Neural crest cell (in vitro differentiated cells): ENCODE data around the gene FNDC11. TPM values are rescaled to one million over a fixed set of nuclear protein-coding genes. Genes with fewer than 3 reads are reported as not detected.

Experiments used
- DNase-seq: peaks from one replicate; pipeline ENCODE4 v3.0.0; 2021; ENCODE audit warnings: low read depth, mixed read lengths, low spot score
- H3K27ac Mint-ChIP-seq: one replicate; pipeline ENCODE4 v1.8.0; 2021; ENCODE audit warnings: mild to moderate bottlenecking, mixed read lengths; ENCODE audit not compliant: unreplicated experiment
- H3K27me3 Mint-ChIP-seq: 2 replicates; pipeline ENCODE4 v1.8.0; 2021; ENCODE audit warnings: low read depth, mild to moderate bottlenecking, mixed read lengths
- H3K36me3 Mint-ChIP-seq: 2 replicates; pipeline ENCODE4 v1.8.0; 2021; ENCODE audit warnings: low read depth, mild to moderate bottlenecking, mixed read lengths
- H3K4me1 Mint-ChIP-seq: 2 replicates; pipeline ENCODE4 v1.8.0; 2021; ENCODE audit warnings: mixed read lengths
- H3K4me3 Mint-ChIP-seq: one replicate; pipeline ENCODE4 v1.8.0; 2021; ENCODE audit warnings: mild to moderate bottlenecking, mixed read lengths
- H3K9me3 Mint-ChIP-seq: 2 replicates; pipeline ENCODE4 v1.8.0; 2021; ENCODE audit warnings: mixed read lengths
- total RNA-seq: library from RNA; stranded (reverse); gene quantifications from 2 replicates; pipeline ENCODE4 v1.2.1, GENCODE V29; 2021
- TF ChIP-seq, protein P1 (sequence below): fragments of 200-600 bp; sonication (generic); conservative IDR thresholded peaks from 2 replicates; pipeline ENCODE4 v1.5.0; 2021; ENCODE audit warnings: antibody characterized with exemption, mild to moderate bottlenecking

Gene FNDC11
- total RNA-seq, 1 donor from 2014 or later, result 1.9 TPM

DNA sequence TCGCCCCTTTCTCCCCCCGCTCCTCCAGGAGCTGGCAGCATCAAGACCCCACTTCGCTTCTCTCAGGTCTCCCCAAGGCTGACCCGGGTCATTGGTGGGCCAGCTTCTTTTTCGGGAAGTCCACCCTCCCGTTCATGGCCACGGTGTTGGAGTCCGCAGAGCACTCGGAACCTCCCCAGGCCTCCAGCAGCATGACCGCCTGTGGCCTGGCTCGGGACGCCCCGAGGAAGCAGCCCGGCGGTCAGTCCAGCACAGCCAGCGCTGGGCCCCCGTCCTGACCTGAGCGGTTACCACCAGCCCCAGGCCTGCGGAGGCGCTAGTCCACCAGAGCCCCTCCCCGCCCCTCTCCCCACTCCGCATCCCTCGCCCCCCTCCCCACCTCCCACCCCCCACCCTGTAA is 32.4 kb upstream of the FNDC11 start:
- peaks cover 5% of the 10 kb centered on the region for H3K36me3 Mint-ChIP-seq
- H3K27ac Mint-ChIP-seq, result peak overlapping the region; percentile 98
- H3K27me3 Mint-ChIP-seq, result peaks cover 13% of the 10 kb centered on the region
- H3K9me3 Mint-ChIP-seq, result no peaks in the 10 kb centered on the region
- peaks cover 18% of the 10 kb centered on the region for H3K4me1 Mint-ChIP-seq
- TF ChIP-seq, protein P1, sequence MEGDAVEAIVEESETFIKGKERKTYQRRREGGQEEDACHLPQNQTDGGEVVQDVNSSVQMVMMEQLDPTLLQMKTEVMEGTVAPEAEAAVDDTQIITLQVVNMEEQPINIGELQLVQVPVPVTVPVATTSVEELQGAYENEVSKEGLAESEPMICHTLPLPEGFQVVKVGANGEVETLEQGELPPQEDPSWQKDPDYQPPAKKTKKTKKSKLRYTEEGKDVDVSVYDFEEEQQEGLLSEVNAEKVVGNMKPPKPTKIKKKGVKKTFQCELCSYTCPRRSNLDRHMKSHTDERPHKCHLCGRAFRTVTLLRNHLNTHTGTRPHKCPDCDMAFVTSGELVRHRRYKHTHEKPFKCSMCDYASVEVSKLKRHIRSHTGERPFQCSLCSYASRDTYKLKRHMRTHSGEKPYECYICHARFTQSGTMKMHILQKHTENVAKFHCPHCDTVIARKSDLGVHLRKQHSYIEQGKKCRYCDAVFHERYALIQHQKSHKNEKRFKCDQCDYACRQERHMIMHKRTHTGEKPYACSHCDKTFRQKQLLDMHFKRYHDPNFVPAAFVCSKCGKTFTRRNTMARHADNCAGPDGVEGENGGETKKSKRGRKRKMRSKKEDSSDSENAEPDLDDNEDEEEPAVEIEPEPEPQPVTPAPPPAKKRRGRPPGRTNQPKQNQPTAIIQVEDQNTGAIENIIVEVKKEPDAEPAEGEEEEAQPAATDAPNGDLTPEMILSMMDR, result peak; percentile 4
- DNase-seq, result no peak
- H3K4me3 Mint-ChIP-seq, result peak overlapping the region; percentile 90

DNA sequence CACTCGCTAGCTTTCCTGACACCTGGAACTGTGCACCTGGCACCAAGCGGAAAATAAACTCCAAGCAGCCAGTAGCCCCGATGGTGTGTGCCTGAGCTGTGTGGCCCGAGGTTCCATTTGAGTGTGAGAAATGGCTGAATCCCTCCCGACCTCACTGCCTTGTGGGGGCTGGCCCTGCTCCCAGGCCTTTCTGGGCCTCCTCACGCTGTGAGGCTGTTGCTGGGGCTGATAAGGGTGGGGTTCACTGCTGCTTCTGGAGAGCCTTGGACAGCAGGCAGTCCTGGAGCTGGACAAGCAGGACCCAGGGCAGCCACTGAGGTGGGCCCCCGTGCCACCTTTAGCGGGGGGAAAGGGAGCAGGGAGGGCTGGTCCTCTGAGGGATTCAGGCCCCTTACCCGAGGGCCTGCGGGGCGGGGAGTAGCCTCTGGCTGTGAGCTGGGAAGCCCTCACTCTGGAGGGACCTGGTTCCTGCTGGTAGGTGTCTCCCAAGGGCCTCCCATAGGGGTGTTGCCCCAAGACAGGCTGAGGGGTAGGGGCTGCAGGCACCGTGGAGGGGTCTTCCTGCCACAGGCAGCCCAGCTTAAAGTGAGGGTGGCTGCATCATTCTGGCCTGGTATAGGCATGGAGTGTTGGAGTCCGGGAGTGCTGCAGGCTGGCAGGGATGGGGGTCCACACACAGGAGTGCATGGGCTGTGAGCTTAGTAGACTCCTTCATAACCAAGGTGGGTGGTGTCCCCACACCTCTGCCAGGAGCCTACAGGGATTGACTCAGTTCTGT is 31.7 kb upstream of the FNDC11 start:
- TF ChIP-seq, protein P1, result no peak
- Mint-ChIP-seq H3K4me1 (peaks cover 18% of the 10 kb centered on the region), H3K9me3 (no peaks in the 10 kb centered on the region), H3K27me3 (peaks cover 13% of the 10 kb centered on the region), H3K36me3 (peaks cover 5% of the 10 kb centered on the region), H3K4me3 (peak overlapping the region; percentile 79), H3K27ac (peak overlapping the region; percentile 86)
- DNase-seq, result no peak

DNA sequence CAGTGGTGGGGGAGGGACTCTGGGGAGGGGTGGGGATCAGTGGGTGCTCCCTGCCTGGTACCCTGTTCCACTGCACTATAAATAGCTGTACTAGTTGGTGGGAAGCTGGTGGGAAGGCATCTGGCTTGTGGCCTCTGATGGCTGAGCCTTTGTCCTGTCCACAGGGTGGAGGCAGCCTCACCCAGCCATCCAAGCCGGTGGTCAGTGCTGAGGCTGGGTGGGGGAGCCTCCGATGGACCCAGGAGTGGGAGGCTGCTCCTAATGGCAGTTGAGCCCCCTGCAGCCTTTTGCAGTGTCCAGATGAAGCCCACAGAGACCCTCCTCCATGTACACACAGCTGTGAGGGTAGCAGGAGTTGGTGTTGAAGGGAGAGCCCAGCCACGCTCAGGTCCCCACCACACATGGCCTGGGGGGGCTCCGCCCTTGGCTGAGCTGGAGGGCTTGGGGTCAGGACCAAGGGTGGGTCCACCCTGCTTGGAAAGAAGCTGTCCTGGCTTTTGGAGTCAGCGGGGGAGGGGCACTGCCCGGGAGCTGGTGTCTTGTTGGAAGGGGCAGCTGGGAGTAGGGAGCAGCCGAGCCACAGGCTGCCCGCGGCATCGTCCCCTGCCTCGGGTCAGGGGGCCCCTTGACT is 30.9 kb upstream of the FNDC11 start:
- TF ChIP-seq, protein P1, result no peak

DNA sequence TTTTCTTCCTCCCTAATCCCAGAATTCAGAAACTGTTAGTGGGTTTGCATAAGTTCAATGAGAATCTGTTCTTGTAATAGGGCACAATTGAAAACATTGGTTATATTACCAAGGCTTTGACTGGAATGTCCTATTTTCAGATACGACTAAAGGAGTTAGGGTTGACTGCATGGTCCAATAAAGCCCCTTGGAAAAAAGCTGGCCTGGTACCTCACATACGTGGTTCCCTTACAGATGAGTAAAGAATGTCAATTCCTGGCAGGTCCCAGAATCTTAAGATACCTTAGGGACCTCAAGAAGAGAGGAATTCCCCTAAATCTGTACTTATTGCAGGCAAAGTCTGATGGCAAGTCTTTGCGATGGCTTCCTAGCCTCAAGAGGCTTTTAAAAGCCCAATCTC is 28.8 kb upstream of the FNDC11 start:
- Mint-ChIP-seq H3K27ac (no peak overlapping the region), H3K4me1 (peaks cover 24% of the 10 kb centered on the region), H3K27me3 (peaks cover 4% of the 10 kb centered on the region), H3K9me3 (no peaks in the 10 kb centered on the region), H3K36me3 (peaks cover 5% of the 10 kb centered on the region), H3K4me3 (peak overlapping the region; percentile 82)
- TF ChIP-seq, protein P1, result no peak
- DNase-seq, result no peak

More for the DNA sequence above, 30.9 kb upstream of the FNDC11 start:
- H3K4me3 Mint-ChIP-seq, result peak overlapping the region; percentile 79
- H3K27me3 Mint-ChIP-seq, result peaks cover 10% of the 10 kb centered on the region
- no peak overlapping the region for H3K27ac Mint-ChIP-seq
- H3K36me3 Mint-ChIP-seq, result peaks cover 5% of the 10 kb centered on the region
- peaks cover 23% of the 10 kb centered on the region for H3K4me1 Mint-ChIP-seq
- DNase-seq, result no peak
- H3K9me3 Mint-ChIP-seq, result no peaks in the 10 kb centered on the region

DNA sequence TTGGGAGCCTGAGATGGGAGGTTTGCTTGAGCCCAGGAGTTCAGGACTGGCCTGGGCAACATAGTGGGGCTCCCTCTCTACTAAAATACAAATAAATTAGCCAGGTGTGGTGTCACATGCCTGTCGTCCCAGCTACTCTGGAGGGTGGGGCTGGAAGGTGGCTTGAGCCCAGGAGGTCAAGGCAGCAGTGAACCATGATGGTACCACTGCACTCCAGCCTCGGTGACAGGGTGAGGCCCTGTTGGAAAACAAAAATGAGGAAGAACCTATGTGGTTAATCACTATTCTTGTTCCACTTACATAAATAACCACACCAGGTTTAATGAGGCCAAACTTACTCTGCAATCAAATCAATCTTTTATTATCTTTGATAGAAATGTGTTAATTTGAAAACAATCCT is 28.0 kb upstream of the FNDC11 start:
- Mint-ChIP-seq H3K9me3 (no peaks in the 10 kb centered on the region), H3K36me3 (peaks cover 5% of the 10 kb centered on the region), H3K27ac (no peak overlapping the region), H3K27me3 (peaks cover 4% of the 10 kb centered on the region), H3K4me3 (no peak overlapping the region), H3K4me1 (peaks cover 24% of the 10 kb centered on the region)
- no peak for DNase-seq
- TF ChIP-seq, protein P1, result no peak
